RWPE2 (cell line): ENCODE measurements around the gene IL4I1.
"Not testable (repeated sequence)": the region's sequence is repeated elsewhere in the genome, so short reads cannot be mapped to it uniquely, and the experiment has no call there.

Experiments
- ATAC-seq: fragments of 200-7000 bp; cut with Tn5 transposase; 3 replicates; pipeline ENCODE4 v1.9.1; 2021; ENCODE audit warnings: low read depth
- DNase-seq: peaks from one replicate; pipeline ENCODE4 v3.0.0-alpha.2; 2020; ENCODE audit warnings: low spot score
- H3K27ac ChIP-seq: fragments of 450-650 bp; 2 replicates; pipeline ENCODE4 v1.5.1; 2017; ENCODE audit warnings: mild to moderate bottlenecking; ENCODE audit not compliant: poor library complexity, severe bottlenecking
- H3K27me3 ChIP-seq: fragments of 250-450 bp; sonication (Bioruptor Pico); 2 replicates; pipeline ENCODE4 v1.5.1; 2021; ENCODE audit warnings: mild to moderate bottlenecking, moderate library complexity; ENCODE audit not compliant: insufficient read depth, poor library complexity, severe bottlenecking
- H3K36me3 ChIP-seq: fragments of 250-450 bp; sonication (Bioruptor Pico); 2 replicates; pipeline ENCODE4 v1.5.1; 2020; ENCODE audit warnings: low read depth, mild to moderate bottlenecking, moderate library complexity
- H3K4me1 ChIP-seq: fragments of 250-450 bp; sonication (Bioruptor Pico); 2 replicates; pipeline ENCODE4 v1.5.1; 2021; ENCODE audit warnings: mild to moderate bottlenecking, moderate library complexity; ENCODE audit not compliant: insufficient read depth, poor library complexity, severe bottlenecking
- H3K4me3 ChIP-seq: fragments of 250-450 bp; sonication (Bioruptor Pico); 2 replicates; pipeline ENCODE4 v1.5.1; 2021; ENCODE audit warnings: mild to moderate bottlenecking, moderate library complexity; ENCODE audit not compliant: severe bottlenecking
- H3K9me3 ChIP-seq: fragments of 250-450 bp; sonication (Bioruptor Pico); 2 replicates; pipeline ENCODE4 v1.5.1; 2021; ENCODE audit warnings: mild to moderate bottlenecking, moderate library complexity; ENCODE audit not compliant: severe bottlenecking
- TF ChIP-seq, protein P1 (sequence below): fragments of 450-650 bp; IDR thresholded peaks from one replicate; pipeline ENCODE4 v1.5.1; 2017; ENCODE audit warnings: mild to moderate bottlenecking, moderate library complexity; ENCODE audit not compliant: poor library complexity, severe bottlenecking

IL4I1 gene, protein sequence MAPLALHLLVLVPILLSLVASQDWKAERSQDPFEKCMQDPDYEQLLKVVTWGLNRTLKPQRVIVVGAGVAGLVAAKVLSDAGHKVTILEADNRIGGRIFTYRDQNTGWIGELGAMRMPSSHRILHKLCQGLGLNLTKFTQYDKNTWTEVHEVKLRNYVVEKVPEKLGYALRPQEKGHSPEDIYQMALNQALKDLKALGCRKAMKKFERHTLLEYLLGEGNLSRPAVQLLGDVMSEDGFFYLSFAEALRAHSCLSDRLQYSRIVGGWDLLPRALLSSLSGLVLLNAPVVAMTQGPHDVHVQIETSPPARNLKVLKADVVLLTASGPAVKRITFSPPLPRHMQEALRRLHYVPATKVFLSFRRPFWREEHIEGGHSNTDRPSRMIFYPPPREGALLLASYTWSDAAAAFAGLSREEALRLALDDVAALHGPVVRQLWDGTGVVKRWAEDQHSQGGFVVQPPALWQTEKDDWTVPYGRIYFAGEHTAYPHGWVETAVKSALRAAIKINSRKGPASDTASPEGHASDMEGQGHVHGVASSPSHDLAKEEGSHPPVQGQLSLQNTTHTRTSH

DNA sequence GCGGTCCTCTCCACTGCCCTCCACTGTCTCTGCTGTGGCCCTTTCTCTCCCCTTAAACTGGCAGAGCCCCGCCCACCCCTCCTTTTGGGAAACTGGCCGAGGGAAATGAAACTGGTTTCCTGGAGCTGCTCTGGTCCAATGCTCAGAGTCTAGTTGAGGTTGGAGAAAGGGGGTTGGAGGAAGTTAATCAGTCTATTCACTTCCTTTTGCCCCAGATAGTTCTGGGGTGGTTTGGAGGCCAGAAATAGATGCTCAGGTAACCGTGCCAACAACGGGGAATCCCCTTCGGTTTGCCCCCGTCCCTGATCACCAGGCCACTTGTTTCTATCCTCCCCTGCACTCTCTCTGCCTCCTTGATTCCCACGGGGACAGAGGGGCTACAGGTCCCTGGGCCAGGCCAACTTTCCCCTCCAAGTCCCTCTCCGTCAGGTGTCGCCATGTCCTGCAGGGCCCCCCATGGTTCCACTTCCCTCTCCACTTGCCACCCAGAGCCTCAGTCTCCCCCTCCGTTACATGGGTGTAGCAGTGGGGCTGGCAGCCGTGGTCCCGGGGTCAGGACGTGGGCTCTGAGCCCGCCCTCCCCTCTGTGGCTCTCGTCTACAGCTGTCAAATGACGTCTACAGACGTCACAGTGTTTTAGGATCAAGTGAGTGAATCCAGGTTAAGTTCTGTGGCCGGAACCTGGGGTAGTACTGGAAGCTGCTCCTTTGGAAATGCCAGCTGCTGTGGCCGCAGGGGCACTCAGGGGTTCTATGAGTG is at the start of gene IL4I1:
Gene IL4I1, minus strand, starts transcription at position 25 of the 759 bp plus-strand sequence. CDS start 727 bp downstream, outside the sequence.
- ATAC-seq (no peak), DNase-seq (peak; percentile 43)
- Histone ChIP-seq H3K4me3 (no peak within 1 kb of the TSS), H3K9me3 (no peaks in the 10 kb centered on the region), H3K27ac (no peak within 1 kb of the TSS), H3K27me3 (no peaks in the 10 kb centered on the region), H3K36me3 (no peaks in the 10 kb centered on the region), H3K4me1 (no peaks in the 10 kb centered on the region)
- TF ChIP-seq, protein P1, sequence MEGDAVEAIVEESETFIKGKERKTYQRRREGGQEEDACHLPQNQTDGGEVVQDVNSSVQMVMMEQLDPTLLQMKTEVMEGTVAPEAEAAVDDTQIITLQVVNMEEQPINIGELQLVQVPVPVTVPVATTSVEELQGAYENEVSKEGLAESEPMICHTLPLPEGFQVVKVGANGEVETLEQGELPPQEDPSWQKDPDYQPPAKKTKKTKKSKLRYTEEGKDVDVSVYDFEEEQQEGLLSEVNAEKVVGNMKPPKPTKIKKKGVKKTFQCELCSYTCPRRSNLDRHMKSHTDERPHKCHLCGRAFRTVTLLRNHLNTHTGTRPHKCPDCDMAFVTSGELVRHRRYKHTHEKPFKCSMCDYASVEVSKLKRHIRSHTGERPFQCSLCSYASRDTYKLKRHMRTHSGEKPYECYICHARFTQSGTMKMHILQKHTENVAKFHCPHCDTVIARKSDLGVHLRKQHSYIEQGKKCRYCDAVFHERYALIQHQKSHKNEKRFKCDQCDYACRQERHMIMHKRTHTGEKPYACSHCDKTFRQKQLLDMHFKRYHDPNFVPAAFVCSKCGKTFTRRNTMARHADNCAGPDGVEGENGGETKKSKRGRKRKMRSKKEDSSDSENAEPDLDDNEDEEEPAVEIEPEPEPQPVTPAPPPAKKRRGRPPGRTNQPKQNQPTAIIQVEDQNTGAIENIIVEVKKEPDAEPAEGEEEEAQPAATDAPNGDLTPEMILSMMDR, result no peak

DNA sequence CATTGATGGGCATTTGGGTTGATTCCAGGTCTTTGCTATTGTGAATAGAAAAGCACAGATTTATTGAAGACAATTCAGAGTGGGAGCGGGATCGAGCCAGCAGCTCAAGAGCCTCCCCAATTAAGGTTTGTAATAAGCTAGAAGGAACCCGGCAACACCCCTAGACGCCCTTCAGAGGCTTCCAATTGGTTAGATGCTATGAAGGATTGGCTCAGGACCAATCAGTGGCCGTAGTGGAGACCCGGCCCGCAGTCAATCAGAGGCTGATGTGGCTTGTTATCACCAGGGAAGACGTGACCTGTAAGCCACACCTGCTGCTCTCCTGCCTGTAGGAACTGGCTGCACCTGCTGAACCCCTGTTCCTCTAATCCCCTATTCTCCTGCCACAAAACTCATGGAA is 49.7 kb upstream of the IL4I1 start:
- Histone ChIP-seq H3K4me3 (no peak overlapping the region), H3K36me3 (no peaks in the 10 kb centered on the region), H3K27me3 (no peaks in the 10 kb centered on the region), H3K9me3 (no peaks in the 10 kb centered on the region), H3K27ac (no peak overlapping the region), H3K4me1 (no peaks in the 10 kb centered on the region)
- TF ChIP-seq, protein P1, result no peak
- ATAC-seq, result no peak
- DNase-seq, result no peak

DNA sequence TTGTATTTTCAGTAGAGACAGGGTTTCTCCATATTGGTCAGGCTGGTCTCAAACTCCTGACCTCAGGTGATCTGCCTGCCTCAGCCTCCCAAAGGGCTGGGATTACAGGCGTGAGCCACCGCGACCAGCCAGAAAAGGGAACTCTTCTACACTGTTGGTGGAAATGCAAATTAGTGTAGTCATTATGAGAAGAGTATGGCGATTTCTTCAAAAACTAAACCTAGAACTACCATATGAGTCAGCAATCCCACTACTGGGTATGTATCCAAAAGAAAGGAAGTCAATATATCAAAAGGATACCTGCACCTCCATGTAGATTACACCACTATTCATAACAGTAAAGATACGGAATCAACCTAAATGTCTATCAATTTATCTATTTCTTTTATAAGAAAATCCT is 47.9 kb upstream of the IL4I1 start:
- H3K4me3 ChIP-seq, ATAC-seq, DNase-seq, H3K9me3 ChIP-seq, H3K27ac ChIP-seq, H3K4me1 ChIP-seq, H3K36me3 ChIP-seq, H3K27me3 ChIP-seq: not testable (repeated sequence)

DNA sequence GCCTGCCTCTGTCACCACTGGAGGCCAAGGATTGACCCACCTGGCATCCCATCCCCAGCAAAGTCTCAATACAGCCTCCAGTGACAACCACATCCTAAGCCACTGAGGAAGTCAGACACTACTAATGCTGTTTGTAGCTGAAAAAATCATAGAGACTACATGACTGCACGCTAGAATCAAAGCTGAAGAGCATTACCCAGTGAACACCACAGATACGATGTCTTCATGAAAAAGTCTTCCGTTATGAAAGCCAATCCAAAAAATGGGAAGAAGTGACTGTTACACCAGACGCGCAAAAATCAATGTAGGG is 43.8 kb upstream of the IL4I1 start:
- Histone ChIP-seq H3K36me3 (no peaks in the 10 kb centered on the region), H3K27ac (no peak overlapping the region), H3K27me3 (no peaks in the 10 kb centered on the region), H3K4me3 (no peak overlapping the region), H3K9me3 (no peaks in the 10 kb centered on the region), H3K4me1 (no peaks in the 10 kb centered on the region)
- no peak for ATAC-seq
- TF ChIP-seq, protein P1, result no peak
- no peak for DNase-seq

DNA sequence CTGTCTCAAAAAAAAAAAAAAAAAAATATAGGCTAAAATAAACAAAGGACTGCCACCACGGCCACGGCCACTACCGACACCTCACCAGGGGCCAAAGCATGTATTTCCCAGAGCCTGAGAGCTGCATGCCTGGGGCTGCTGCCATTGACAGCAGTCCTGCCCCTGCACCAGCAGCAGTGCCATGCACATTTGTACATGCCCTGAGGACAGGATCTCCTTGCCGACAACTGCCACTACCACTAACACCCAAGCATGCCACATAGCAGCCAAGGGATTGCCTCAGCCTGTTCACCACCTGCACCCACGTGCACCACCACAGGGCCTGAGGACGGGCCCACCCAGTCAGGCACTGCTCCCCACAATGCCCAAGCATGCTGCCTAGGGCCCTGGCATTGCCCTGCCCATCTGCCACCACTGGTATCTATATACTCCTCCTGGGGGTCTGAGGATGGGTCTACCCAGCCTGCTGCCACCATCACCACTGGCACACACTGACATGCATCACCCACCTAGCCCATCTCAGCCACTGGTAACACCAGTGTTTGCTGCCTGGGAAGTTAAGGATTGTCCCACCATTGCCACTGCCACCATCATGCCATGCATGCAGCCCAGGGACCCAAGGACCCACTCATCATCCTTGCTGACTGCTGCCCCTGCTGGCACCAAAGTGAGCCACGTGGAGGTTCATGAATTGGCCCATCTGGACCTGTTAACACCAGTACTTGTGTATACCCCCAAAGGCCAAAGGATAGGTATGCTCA is 43.2 kb upstream of the IL4I1 start:
- H3K36me3 ChIP-seq, result no peaks in the 10 kb centered on the region
- TF ChIP-seq, protein P1, result no peak
- no peak for DNase-seq
- no peaks in the 10 kb centered on the region for H3K4me1 ChIP-seq
- H3K27ac ChIP-seq, result no peak overlapping the region
- no peaks in the 10 kb centered on the region for H3K27me3 ChIP-seq
- no peak overlapping the region for H3K4me3 ChIP-seq
- H3K9me3 ChIP-seq, result no peaks in the 10 kb centered on the region
- ATAC-seq, result no peak
